GM21576 (cell line): ENCODE data around the gene MAP3K15.
"Not testable (repeated sequence)": the region's sequence is repeated elsewhere in the genome, so short reads cannot be mapped to it uniquely, and the experiment has no call there.

Experiments
- ATAC-seq: cut with Tn5 transposase; IDR thresholded peaks from one replicate; pipeline ENCODE4 v1.9.1; 2021; ENCODE audit warnings: mild to moderate bottlenecking, moderate library complexity; ENCODE audit not compliant: unreplicated experiment

MAP3K15 gene

DNA sequence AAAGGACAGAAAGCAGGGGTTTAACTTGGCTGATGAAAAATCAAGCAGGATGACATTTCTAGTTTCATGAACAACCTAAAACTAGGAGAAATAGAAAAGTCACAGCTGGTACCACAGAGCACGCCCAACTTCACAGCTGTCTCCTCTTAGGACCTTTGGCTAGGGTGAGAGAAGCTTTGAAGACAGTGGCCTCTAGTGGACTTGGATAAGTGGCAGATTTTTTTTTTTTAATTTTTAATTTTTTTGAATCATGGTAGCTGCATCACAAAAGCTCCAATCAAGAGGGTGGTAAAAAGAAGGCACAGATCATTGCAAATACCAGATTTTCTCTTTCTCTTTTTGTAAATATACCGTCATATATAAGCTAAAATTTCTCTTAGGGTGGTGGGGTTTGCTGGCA is 20.2 kb upstream of the MAP3K15 start:
- ATAC-seq = no peak

DNA sequence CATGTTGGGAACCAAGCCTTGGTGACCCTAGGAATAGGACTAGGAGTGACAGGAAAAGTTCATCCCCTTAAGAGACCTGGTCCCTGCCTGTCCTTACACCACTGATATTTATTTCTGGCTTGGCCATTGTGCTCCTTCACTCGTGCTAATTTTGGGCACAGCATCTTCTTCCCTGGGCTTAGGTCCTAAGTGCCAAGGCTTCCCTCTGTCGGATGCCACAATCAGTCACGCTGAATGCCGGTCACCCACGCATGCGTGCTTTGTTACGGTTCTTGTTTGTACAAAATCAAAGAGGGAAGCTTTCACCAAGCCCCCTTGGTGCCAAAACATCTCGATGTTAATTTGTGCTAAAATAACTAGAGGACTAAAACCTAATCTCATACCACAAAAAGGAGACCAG is 17.4 kb upstream of the MAP3K15 start:
- ATAC-seq = no peak

- ATAC-seq = no peak
Observed at GRCh38 chrX:19517965-19518364, 2.7 kb upstream of the MAP3K15 start.

DNA sequence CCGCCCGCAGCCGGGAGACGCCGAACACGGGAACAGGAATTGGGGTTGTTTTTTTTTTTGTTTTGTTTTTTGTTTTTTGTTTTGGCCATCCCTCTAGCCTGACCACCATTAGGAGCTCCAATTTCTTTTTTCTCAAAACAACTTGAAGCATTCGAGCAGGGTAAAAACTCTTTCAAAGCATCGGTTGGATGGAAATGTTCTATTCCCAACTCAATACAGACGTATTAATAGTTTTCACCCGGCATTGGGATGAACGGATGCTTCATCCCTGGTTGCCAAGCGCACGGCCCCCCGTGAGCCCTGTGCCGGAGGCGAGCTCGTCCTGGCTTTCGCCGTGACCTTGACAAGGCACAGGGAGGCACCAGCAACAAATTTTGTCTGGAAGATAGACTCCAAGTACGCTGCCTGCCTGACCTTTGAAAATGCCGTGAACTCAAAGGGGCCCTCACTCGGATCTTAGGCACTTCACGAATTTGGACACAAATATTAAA is 352 bp upstream of the MAP3K15 start:
- no peak for ATAC-seq

DNA sequence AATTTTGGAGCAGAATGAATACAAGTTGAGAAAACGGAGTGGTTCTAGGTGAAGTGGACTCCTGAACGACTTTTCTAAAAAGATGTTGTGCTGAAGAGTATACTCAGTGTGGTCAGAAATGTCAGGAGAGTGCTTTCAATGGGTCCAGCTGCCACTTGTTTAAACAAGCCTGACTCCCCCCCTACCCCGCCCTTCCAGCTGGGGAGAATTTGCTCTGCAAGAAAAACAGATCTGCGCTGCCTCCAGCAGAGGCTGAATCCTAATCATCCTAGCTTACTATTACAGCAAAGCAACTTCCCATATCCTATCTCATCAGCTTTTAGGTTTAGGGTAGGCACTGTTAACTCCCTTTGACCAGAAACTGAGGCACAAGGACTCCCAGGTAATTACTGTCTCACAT is 1.9 kb downstream of the MAP3K15 start:
- ATAC-seq = no peak

GRCh38 chrX:19512961-19513360 is 2.3 kb downstream of the MAP3K15 start:
- no peak for ATAC-seq

DNA sequence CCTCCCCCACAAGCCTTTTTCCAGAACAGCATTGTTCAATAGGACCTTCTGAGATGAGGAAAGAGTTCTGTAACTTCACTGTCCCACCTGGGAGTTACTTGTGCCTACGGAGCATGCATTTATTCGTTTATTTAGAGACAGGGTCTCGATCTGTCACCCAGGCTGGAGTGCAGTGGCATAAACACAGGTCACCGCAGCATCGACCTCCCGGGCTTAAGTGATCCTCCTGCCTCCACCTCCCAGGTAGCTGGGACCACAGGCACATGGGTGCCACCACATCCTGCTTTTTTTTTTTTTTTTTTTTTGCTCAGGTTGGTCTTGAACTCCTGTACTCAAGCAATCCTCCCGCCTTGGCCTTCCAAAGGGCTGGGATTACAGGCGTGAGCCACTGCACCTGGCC is 2.9 kb downstream of the MAP3K15 start:
- ATAC-seq = no peak

- not testable (repeated sequence) for ATAC-seq
Observed at GRCh38 chrX:19511796-19512195, 3.5 kb downstream of the MAP3K15 start.

GRCh38 chrX:19496711-19497110 is 18.6 kb downstream of the MAP3K15 start:
- ATAC-seq = no peak

- no peak for ATAC-seq
Observed at GRCh38 chrX:19487520-19488200, 27.6 kb downstream of the MAP3K15 start.

GRCh38 chrX:19479458-19479857 is 35.9 kb downstream of the MAP3K15 start:
- no peak for ATAC-seq

DNA sequence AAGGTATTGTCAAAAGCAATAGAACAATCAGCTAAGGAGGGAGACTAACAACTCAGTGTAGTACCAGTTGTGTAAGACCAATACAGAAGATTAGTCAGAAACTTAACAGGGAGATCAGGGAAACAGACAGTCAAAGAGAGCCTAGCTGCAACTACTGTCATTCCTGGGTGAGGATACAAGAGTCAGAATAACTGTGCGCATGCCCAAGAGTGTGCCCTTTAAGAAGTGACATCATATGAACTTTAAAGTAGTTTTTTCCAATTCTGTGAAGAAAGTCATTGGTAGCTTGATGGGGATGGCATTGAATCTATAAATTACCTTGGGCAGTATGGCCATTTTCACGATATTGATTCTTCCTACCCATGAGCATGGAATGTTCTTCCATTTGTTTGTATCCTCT is 46.9 kb downstream of the MAP3K15 start:
- not testable (repeated sequence) for ATAC-seq

DNA sequence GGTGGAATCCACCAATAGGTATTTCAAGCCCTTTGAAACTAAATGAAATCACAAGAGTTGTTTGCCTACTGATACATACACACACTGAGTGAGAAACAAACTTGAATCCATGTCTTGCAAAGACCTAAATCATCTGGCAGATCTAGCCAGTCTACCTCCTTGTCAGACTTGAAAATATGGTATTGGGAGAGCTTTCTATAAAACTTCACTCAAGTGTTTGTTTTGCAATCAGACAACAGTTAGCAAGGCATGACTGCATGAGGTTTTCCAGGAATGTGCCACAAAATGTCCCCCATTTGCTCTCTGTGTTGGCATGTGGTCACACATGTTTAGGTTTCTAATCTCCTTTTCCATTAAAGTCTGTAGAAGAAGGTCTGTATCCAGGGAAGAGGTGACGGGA is 52.4 kb downstream of the MAP3K15 start:
- ATAC-seq = no peak

GRCh38 chrX:19462231-19462630 is 53.1 kb downstream of the MAP3K15 start:
- no peak for ATAC-seq

- ATAC-seq = no peak
Observed at GRCh38 chrX:19457662-19458061, 57.6 kb downstream of the MAP3K15 start.

- no peak for ATAC-seq
Observed at GRCh38 chrX:19448077-19448476, 67.2 kb downstream of the MAP3K15 start.

DNA sequence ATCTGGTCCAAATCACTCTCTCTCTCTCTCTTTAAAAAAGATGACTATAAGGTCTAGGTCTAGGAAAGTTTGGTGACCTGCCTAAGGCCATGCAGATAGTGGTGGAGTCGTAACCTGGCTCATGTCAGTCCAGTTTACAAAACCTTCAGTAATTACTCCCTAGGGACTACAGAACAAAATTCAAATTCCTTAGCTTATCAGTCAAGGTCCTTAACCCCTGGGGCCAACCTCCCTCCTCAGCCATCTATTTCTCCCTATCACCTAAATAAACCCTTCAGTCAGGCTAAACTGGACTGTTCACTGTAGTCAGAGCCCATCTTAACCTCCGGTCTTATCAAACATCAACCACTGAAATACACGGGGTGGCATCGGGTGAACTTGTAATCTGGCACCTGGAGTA is 68.9 kb downstream of the MAP3K15 start:
- ATAC-seq = no peak

- not testable (repeated sequence) for ATAC-seq
Observed at GRCh38 chrX:19445772-19446171, 69.5 kb downstream of the MAP3K15 start.

DNA sequence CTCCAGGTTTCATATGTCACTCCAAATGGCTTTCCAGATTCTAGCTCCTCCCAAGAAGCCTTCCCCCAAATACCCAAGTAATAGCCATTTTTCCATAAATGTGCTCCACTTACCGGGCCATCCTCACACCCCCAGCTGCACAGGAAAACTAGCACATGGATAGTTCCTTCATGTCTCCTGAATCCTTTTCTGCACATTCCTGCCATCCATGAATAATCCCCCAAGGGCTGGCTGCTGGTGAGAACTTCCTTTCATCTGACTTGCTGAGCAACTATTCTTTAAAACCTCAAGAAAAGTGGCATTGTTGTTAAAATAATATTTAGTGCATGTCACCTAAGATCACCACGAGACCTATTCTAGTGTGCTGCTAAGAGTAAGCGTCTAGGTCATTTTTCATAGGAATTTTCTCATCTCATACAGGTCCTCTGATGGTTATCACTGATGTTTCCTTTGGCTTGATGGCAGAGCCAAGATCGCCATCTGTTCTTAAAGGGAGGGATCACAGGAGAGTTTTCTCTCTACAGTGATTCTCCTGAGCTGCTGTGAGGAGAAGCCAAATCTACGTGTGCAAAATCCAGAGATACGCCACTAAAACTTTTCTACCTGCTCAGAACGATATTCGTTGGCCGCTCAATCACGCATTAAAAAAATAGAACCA is 71.3 kb downstream of the MAP3K15 start:
- ATAC-seq = no peak

- ATAC-seq = no peak
Observed at GRCh38 chrX:19440713-19441112, 74.6 kb downstream of the MAP3K15 start.

GRCh38 chrX:19422661-19423060 is 92.6 kb downstream of the MAP3K15 start:
- not testable (repeated sequence) for ATAC-seq

DNA sequence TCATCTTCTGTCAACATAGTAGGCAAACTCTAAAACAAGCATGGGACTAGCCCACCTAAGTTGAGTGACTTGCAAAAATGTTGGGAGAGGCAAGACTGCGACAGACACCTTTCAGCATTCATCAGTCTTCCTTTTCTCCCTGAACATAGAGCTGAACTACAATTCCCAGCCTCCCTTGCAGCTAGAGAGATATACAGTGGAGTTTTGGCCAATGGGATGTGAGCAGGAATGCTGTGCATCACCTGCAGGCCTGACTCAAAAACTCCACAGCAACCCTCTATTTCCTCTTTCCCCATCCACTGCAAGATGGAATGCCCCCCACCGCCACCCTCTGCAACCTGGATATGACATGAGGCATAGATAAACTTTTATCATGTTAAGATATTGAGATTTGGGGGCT is 105.0 kb downstream of the MAP3K15 start:
- no peak for ATAC-seq

- no peak for ATAC-seq
Observed at GRCh38 chrX:19403696-19404095, 111.6 kb downstream of the MAP3K15 start.
